HEK293 (cell line): Measurements from ENCODE around the gene SCNN1A.
A peak's percentile ranks its signal among the peaks of the same experiment; 100 is the strongest.

Experiments
- CTCF ChIA-PET: fragments of 350-600 bp; formaldehyde crosslinking; extraction: SDS; loops from one replicate; lab custom pipeline; 2021; ENCODE audit warnings: antibody characterized with exemption; lab: Yijun Ruan, JAX
- POLR2A ChIA-PET: fragments of 300-600 bp; formaldehyde crosslinking; extraction: SDS; loops from one replicate; lab custom pipeline; 2020; ENCODE audit warnings: antibody characterized with exemption, inconsistent platforms; lab: Yijun Ruan, JAX
- H3K27ac ChIP-seq: fragments of 200-500 bp; sonication (Bioruptor generic); 2 replicates; pipeline ENCODE4 v1.5.1; 2014; ENCODE audit warnings: low read depth, low read length, control low read depth, inconsistent platforms; ENCODE audit errors: extremely low read depth
- H3K36me3 ChIP-seq, 2 experiments: fragments of 200-500 bp in 1 of 2; sonication (Bioruptor generic) in 1 of 2; 1 replicate in 1 of 2; 2 replicates in 1 of 2; pipeline ENCODE4 v1.5.1; 2014 to 2017; ENCODE audit warnings: inconsistent platforms in 2 of 2, low read length in 2 of 2; ENCODE audit not compliant: control insufficient read depth in 2 of 2, insufficient read depth in 1 of 2
- H3K4me1 ChIP-seq: fragments of 200-500 bp; sonication (Bioruptor generic); 2 replicates; pipeline ENCODE4 v1.5.1; 2014; ENCODE audit warnings: mild to moderate bottlenecking, low read length, inconsistent platforms; ENCODE audit not compliant: control insufficient read depth, insufficient read depth
- H3K4me3 ChIP-seq: 2 replicates; pipeline ENCODE4 v1.5.1; 2011; ENCODE audit warnings: low read depth, mild to moderate bottlenecking, control low read depth, low read length, moderate library complexity
- H3K9me3 ChIP-seq: fragments of 200-500 bp; sonication (Bioruptor generic); 2 replicates; pipeline ENCODE4 v1.5.1; 2014; ENCODE audit warnings: low read depth, low read length, inconsistent platforms; ENCODE audit not compliant: control insufficient read depth, insufficient read depth
- CTCF ChIP-seq: fragments of 450-650 bp; formaldehyde crosslinking; IDR thresholded peaks from 2 replicates; pipeline ENCODE4 v1.5.1; 2016; ENCODE audit warnings: missing biosample characterization, missing genetic modification characterization
- EGR2 ChIP-seq: fragments of 450-650 bp; formaldehyde crosslinking; IDR thresholded peaks from 2 replicates; pipeline ENCODE4 v1.5.1; 2016; ENCODE audit warnings: low read depth, missing biosample characterization, missing genetic modification characterization
- KLF1 ChIP-seq: fragments of 450-650 bp; formaldehyde crosslinking; IDR thresholded peaks from 2 replicates; pipeline ENCODE4 v1.5.1; 2016; ENCODE audit warnings: missing biosample characterization, missing genetic modification characterization
- OVOL3 ChIP-seq: fragments of 450-650 bp; formaldehyde crosslinking; IDR thresholded peaks from 2 replicates; pipeline ENCODE4 v1.5.1; 2016; ENCODE audit warnings: missing biosample characterization, missing genetic modification characterization
- ZBTB11 ChIP-seq: fragments of 450-650 bp; formaldehyde crosslinking; conservative IDR thresholded peaks from 2 replicates; pipeline ENCODE4 v1.5.1; 2016; ENCODE audit warnings: low read depth, missing biosample characterization, missing genetic modification characterization
- ZFP37 ChIP-seq: fragments of 450-650 bp; formaldehyde crosslinking; IDR thresholded peaks from 2 replicates; pipeline ENCODE4 v1.5.1; 2016; ENCODE audit warnings: missing biosample characterization, missing genetic modification characterization
- ZNF169 ChIP-seq: fragments of 450-650 bp; formaldehyde crosslinking; IDR thresholded peaks from 2 replicates; pipeline ENCODE4 v1.5.1; 2016; ENCODE audit warnings: missing biosample characterization, missing genetic modification characterization
- ZNF175 ChIP-seq: fragments of 450-650 bp; formaldehyde crosslinking; IDR thresholded peaks from 2 replicates; pipeline ENCODE4 v1.5.1; 2016; ENCODE audit warnings: missing biosample characterization, missing genetic modification characterization
- ZNF23 ChIP-seq: fragments of 450-650 bp; formaldehyde crosslinking; IDR thresholded peaks from 2 replicates; pipeline ENCODE4 v1.5.1; 2016; ENCODE audit warnings: missing biosample characterization, missing genetic modification characterization, borderline replicate concordance
- ZNF274 ChIP-seq, 2 experiments: fragments of 200-500 bp in 1 of 2; fragments of 450-650 bp in 1 of 2; sonication (Bioruptor generic) in 1 of 2; formaldehyde crosslinking in 1 of 2; IDR thresholded peaks; 2 replicates each; pipeline versions ENCODE4 v1.5.1 to v1.6.1; 2014 to 2016; ENCODE audit warnings: borderline replicate concordance in 1 of 2, inconsistent platforms in 1 of 2, low read length in 1 of 2, missing biosample characterization in 1 of 2, missing genetic modification characterization in 1 of 2
- ZNF324 ChIP-seq: fragments of 450-650 bp; formaldehyde crosslinking; IDR thresholded peaks from 2 replicates; pipeline ENCODE4 v1.5.1; 2016; ENCODE audit warnings: missing biosample characterization, missing genetic modification characterization
- ZNF335 ChIP-seq: fragments of 450-650 bp; formaldehyde crosslinking; conservative IDR thresholded peaks from 2 replicates; pipeline ENCODE4 v1.5.1; 2016; ENCODE audit warnings: missing biosample characterization, missing genetic modification characterization
- ZNF354C ChIP-seq: fragments of 450-650 bp; formaldehyde crosslinking; IDR thresholded peaks from 2 replicates; pipeline ENCODE4 v1.5.1; 2016; ENCODE audit warnings: missing biosample characterization, missing genetic modification characterization, low read depth, borderline replicate concordance
- ZNF37A ChIP-seq: fragments of 450-650 bp; IDR thresholded peaks from 2 replicates; pipeline ENCODE4 v1.5.1; 2018; ENCODE audit warnings: missing biosample characterization, missing genetic modification characterization
- ZNF473 ChIP-seq: fragments of 450-650 bp; formaldehyde crosslinking; IDR thresholded peaks from 2 replicates; pipeline ENCODE4 v1.5.1; 2017; ENCODE audit warnings: missing biosample characterization, missing genetic modification characterization
- ZNF48 ChIP-seq: fragments of 450-650 bp; formaldehyde crosslinking; IDR thresholded peaks from 2 replicates; pipeline ENCODE4 v1.5.1; 2016; ENCODE audit warnings: missing biosample characterization, missing genetic modification characterization
- ZNF518A ChIP-seq: fragments of 450-650 bp; formaldehyde crosslinking; conservative IDR thresholded peaks from 2 replicates; pipeline ENCODE4 v1.5.1; 2016; ENCODE audit warnings: low read depth, missing biosample characterization, missing genetic modification characterization
- ZNF521 ChIP-seq: fragments of 450-650 bp; formaldehyde crosslinking; IDR thresholded peaks from 2 replicates; pipeline ENCODE4 v1.5.1; 2017; ENCODE audit warnings: missing biosample characterization, mild to moderate bottlenecking, missing genetic modification characterization
- ZNF530 ChIP-seq: fragments of 450-650 bp; formaldehyde crosslinking; IDR thresholded peaks from 2 replicates; pipeline ENCODE4 v1.5.1; 2016; ENCODE audit warnings: low read depth, missing biosample characterization, missing genetic modification characterization
- ZNF837 ChIP-seq: fragments of 450-650 bp; formaldehyde crosslinking; IDR thresholded peaks from 2 replicates; pipeline ENCODE4 v1.5.1; 2016; ENCODE audit warnings: missing biosample characterization, missing genetic modification characterization
- TF ChIP-seq, protein P1 (sequence below): fragments of 450-650 bp; formaldehyde crosslinking; optimal IDR thresholded peaks from 2 replicates; pipeline ENCODE3; 2016; ENCODE audit warnings: missing biosample characterization, mild to moderate bottlenecking, missing genetic modification characterization

SCNN1A gene

GRCh38 chr12:6335451-6336078 lies 39.8 kb downstream of the SCNN1A start (continued):
- TF ChIP-seq ZBTB11 (tag by site-specific recombination) (peak; percentile 86), ZNF837 (tag by site-specific recombination) (no peak), EGR2 (tag by site-specific recombination) (peak; percentile 81), ZNF169 (tag by site-specific recombination) (0 out of 2 replicates have a peak, but pooled peaks have one; percentile 42), CTCF (tag by site-specific recombination) (peak; percentile 77), ZNF324 (tag by site-specific recombination) (no peak)
- TF ChIP-seq, all 188 proteins: peak for 8

DNA sequence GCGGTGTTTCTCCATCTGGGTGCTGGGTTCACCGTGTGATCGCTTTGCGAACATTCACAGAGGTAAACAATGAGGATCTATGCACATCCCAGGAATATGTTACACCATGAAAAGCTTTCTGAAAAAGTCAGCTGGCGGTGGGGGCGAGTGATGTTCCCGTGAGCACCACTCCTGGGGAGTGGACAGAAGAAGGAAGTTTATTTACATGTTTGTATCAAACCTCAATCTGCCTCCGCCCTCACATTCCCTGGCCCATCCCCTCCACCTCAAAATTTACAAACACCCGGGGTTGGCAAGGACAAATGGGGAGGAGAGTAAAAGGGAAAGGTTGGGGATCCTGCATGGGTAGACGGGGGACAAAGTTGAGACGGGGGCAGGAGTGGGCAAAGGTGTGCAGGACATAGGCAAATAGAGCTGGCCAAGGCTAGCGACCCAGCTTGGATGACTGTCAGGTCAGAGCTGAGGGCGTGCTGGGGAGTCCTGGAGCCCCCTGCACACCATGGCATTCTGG lies 40.4 kb downstream of the SCNN1A start:
- POLR2A ChIA-PET = interaction anchor here (0.8 to 4.6 kb wide), 9 partner anchors 9 to 200 kb away, joined by 3 to 37 read pairs (median 4); partner anchors contain the start of genes GAPDH and MRPL51
- Histone ChIP-seq H3K36me3 (peaks cover 25 to 59% of the 10 kb centered on the region in 2 experiments), H3K9me3 (no peaks in the 10 kb centered on the region), H3K27ac (peak overlapping the region; percentile 90; the same call in 1 of the 2 replicates), H3K4me1 (peaks cover 27% of the 10 kb centered on the region), H3K4me3 (no peak overlapping the region)
- no peak for TF ChIP-seq ZNF518A (tag by site-specific recombination)
- TF ChIP-seq ZNF530 (tag by site-specific recombination) = no peak
- TF ChIP-seq, protein P1, sequence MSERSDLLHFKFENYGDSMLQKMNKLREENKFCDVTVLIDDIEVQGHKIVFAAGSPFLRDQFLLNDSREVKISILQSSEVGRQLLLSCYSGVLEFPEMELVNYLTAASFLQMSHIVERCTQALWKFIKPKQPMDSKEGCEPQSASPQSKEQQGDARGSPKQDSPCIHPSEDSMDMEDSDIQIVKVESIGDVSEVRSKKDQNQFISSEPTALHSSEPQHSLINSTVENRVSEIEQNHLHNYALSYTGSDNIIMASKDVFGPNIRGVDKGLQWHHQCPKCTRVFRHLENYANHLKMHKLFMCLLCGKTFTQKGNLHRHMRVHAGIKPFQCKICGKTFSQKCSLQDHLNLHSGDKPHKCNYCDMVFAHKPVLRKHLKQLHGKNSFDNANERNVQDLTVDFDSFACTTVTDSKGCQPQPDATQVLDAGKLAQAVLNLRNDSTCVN (tag by site-specific recombination) = no peak
- TF ChIP-seq ZNF274 (IDR thresholded peaks at IDR 0.05; ENCODE audit: low read length) = no peak
- TF ChIP-seq ZNF274 (tag by site-specific recombination; IDR thresholded peaks at IDR 0.05; ENCODE audit: borderline replicate concordance) = no peak
- no peak for TF ChIP-seq KLF1
- no peak for TF ChIP-seq ZFP37 (tag by site-specific recombination)
- no peak for TF ChIP-seq ZNF354C (tag by site-specific recombination)
- TF ChIP-seq OVOL3 (tag by site-specific recombination) = no peak
- TF ChIP-seq ZNF23 (tag by site-specific recombination) = no peak
- TF ChIP-seq ZNF473 (tag by site-specific recombination) = no peak
- TF ChIP-seq ZNF175 (tag by site-specific recombination) = no peak
- TF ChIP-seq ZNF521 = no peak
- no peak for TF ChIP-seq ZNF48 (tag by site-specific recombination)
- TF ChIP-seq ZNF37A = no peak
- TF ChIP-seq ZNF335 (tag by site-specific recombination) = no peak
- CTCF ChIA-PET = interaction anchor here (0.6 to 3.0 kb wide), 15 partner anchors 9 to 273 kb away, joined by 3 to 28 read pairs (median 4); no protein-coding TSS in a partner anchor
